ENCODE results near the gene P2RX7.
A peak's percentile ranks its signal among the peaks of the same experiment; 100 is the strongest.

- TF ChIP-seq CTCF (IDR thresholded peaks at IDR 0.05) (peak in 2 of 3 donors; percentile 15 to 48), POLR2AphosphoS5 (IDR thresholded peaks at IDR 0.05) (no peak), POLR2A (IDR thresholded peaks at IDR 0.05) (no peak)
These were observed 90.9 kb downstream of the P2RX7 start for GRCh38 chr12:121223292-121224285.
